GM18498 (cell line): Measurements from ENCODE around the gene SGO2.
"Not testable (repeated sequence)": the region's sequence is repeated elsewhere in the genome, so short reads cannot be mapped to it uniquely, and the experiment has no call there.

Experiments used
- ATAC-seq: cut with Tn5 transposase; IDR thresholded peaks from one replicate; pipeline ENCODE4 v1.9.1; 2021; ENCODE audit warnings: mild to moderate bottlenecking, moderate library complexity; ENCODE audit not compliant: unreplicated experiment

Gene SGO2

DNA sequence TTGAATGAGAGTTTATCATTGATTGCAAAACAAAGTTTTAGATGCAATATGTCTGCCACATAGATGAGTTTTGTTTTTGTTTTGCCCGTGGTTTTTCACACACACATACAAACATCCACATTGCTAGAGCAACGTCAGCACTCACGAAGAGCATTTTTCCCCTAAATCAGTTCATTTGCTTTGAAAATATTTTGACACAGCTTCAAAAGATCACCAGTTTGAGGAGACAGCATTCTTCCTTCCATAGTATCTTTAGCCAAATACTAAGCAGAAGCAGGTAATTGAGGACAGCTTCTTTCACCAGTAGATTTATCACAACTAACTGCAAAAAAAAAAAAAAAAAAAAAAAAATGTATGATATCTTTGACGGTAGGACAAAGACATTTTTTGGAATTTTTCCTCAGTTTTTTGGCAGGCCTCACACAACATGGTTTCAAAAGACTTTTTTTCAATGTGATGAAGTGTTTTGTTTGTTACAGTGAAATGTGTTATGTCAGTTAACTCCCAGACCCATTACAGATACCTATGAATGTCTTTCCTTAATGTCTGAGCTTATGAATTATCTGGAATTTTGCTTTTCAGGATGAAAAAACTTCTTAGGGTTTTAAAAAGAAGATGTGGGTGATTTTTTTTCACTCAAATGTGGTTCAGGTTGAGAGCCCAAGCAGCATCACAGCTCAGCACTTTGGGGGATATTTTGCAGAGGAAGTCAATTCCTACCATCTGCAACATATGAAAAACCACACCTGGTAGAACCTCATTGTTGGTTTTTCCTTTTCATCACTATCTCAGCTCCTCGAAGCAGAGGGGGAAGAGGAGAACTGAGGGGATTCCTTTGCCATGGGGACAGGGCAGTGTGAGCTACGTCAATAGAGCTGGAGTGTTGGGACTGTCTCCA is 91.4 kb downstream of the SGO2 start:
- ATAC-seq, result no peak

DNA sequence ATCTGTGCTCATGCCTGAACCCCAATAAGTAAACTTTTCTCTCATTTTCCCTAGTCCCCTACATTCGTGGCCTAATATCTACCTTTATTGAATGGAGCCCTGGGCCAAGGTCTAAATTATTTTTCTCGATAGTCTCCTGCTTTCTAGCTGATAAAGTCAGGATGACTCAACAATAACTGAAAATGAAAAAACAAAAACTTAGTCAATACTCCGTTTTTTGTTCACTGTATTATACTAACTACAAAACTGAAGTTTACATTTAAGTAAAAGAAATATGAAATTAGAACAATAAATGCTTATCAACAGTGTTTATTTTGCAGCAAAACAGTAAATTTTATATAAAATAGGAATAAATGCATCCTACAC is 92.0 kb downstream of the SGO2 start:
- no peak for ATAC-seq

DNA sequence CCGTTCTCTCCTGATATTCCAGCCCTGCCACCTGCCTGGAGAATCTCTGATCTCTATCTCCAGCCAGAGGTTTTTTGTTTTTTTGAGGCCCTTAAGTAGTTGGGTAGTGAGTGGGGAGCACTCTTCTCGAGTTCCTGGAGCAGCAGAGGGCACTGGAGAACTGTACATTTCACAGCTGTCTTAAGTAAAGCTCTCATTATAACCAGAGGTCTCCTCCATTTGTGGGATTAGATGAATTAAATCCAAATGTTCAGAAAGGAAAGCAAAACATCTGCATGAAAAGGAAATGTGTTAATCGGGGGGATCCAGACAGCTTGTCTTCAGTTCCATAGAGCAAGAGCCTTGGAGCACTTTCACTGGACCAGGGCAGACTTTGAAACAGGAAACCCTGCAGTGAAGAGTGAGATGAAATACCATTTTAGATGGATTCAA is 92.6 kb downstream of the SGO2 start:
- ATAC-seq, result no peak

DNA sequence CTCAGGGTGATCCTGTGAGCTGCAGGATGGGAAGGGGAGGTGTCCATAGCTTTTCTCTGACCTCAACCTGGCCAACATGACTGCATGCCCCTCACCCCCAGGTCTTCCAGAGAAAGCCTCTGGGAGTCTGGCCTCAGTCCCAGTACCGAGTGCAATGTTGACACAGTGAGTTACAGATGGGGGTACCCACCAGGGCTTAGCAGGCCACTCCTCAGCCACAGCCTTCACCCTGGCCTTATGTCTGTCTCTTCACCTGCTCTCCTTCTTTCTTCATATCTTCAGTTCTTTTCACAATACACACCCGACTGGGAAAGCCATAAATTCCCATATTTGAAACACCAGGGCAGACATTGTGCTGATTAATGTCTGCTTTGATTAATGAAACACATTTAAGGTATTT is 93.3 kb downstream of the SGO2 start:
- ATAC-seq, result no peak

DNA sequence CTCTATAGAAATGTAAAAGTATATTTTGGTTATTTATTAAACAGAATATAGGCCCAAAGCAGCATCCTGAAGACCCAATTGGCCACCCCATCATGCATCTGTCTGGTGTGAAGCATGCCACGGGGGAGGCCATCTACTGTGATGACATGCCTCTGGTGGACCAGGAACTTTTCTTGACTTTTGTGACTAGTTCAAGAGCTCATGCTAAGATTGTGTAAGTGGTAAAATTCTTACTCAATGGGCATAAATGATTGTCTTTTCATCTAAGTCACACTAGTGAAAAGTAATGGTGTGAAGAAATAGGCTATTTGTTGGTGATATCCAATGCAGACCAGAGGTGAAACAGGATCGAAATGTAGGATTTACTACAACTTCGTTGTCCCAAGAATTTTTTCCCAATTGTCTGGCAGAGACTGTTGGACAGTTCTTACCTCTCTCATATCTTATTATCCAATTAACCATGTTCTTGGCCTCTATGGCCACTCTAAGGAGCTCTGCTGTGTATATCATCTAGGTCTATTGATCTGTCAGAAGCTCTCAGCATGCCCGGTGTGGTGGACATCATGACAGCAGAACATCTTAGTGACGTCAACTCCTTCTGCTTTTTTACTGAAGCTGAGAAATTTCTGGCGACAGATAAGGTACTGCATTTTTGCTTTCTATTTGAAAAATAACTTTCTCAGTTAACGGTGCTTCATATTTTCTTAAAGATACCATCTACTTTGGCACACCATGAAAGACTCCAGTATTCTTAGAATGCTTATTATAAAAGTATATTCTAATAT is 94.8 kb downstream of the SGO2 start:
- no peak for ATAC-seq

DNA sequence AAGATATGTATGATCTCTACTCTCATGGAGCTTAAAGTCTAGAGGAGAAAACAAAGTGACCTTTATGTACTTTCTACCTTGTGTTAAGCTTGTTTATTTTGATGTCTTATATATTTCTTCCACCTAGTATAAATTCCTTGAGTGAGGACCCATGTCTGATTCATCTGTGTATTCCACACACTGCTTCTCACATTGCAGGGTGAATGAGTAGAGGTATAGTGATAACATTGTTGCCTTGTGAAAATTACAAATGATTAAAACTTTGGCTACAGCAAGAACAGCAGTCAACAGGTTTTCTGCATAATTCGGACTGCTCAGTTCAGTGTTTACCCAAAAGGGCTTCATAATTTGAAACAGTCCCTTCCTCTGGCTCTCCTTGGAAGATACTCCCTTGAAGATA is 96.1 kb downstream of the SGO2 start:
- no peak for ATAC-seq

DNA sequence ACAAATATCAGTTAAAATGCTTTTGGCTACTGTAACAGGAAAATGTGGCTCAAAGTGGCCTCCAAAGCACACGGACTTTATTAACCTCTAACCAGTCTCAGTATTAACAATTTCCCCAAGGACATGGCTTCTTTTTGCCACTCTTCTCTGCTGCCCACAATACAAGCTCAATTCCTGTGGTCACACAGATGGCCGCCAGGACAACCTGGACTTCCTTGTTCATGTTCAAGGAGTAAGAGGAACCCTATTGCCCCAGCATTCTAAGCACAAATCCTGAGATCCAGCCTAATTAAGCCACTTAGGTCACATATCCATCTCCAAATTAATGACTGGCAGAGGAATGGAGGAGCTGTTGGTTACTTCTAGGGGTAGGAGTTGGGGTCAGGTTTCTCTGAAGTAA is 98.0 kb downstream of the SGO2 start:
- ATAC-seq, result no peak

DNA sequence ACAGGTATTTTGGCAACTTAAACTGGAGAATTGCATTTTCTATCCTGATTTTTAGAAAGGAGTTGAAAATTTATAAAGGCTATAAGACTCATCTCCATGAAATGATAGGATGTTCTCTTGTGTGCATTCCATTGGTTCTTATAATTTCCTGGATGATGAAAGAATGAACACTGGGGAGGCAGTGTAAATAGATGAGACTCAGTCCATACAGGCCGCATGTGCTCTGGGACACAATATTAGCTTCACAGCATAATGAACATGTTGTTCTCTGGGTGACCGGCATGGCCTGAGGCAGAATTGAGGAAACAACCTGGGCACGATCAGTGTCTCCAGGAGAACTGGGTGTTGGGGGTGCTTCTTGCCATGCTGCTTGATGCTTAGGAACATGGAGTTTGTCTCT is 98.7 kb downstream of the SGO2 start:
- no peak for ATAC-seq

DNA sequence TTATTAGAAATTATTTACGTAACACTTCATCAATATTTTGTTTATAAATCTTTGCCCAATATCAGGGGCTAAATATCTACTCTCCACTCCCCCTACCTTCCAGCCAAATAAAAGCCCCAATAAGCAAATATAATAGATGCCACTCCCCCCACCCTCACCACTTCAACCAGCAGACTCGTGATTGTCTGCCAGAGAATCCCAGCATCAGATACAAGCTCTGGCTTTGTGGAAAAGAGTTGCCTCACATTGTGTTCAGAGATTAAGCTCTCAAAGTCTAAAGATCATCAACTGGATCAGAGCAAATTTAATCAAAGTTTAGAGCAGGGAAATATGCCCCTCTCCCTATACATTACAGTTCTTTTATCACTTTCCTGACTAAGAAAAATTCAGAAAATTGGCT is 99.3 kb downstream of the SGO2 start:
- ATAC-seq, result no peak

DNA sequence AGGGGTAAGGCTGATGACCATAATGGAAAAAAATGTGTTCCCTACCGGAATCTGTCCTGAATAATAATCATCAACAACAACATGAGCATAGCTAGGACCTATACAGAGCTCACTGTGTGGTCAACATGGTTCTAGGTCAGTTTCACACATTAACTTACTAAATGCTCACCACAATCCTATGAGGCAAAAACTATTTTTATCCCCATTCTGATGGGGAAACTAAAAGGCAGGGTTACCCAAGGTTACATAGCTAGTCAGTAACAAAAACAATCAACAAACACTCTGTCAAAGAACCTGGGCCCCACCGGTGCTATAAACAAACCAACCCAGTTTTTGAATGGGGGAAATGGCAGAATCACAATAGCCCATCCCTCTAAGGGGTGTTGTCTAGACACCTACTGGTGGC is 100.0 kb downstream of the SGO2 start:
- ATAC-seq, result no peak

DNA sequence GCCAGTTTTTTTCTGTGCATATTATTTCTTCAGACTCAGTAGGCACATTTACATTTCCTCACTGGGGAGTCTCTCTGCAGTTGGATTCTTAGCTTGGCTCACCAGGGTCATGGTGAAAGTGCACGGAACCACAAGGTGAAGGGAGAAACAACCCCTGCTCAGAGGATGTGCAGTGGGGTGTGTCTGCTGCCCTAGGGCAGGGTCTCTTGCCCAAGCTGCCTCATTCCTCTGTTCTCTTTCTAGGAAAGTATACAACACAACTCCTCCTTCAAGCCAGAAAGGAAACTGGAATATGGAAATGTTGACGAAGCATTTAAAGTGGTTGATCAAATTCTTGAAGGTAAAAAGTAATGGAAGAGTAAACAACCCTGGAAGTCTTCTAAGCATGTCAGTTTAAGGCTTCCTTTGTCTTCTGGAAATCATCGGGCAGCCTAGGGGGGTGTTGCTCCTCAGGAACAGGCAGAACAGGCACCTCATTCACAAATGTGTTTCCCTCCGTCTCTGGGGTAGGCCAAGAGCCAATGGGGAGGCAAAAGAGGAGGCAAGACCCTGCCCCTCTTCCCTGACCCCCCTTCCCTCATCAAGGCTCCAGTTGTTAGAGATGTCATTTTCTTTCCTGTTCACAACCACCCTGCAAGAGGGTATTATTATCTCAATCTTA is 101.2 kb downstream of the SGO2 start:
- no peak for ATAC-seq

DNA sequence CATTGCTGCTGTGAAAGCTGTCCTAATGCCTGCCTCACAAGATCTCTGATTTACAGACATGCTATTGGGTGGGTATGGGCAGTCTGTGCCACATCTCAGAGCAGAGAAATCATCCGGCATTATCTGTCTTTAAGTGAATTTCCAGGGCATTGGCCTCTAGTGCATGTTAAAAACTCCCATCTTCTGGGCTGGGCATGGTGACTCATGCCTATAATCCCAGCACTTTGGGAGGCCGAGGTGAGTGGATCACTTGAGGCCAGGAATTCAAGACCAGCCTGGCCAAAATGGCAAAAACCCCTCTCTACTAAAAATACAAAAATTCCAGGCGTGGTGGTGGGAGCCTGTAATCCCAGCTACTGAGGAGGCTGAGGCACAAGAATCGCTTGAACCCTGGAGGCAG is 102.5 kb downstream of the SGO2 start:
- not testable (repeated sequence) for ATAC-seq

DNA sequence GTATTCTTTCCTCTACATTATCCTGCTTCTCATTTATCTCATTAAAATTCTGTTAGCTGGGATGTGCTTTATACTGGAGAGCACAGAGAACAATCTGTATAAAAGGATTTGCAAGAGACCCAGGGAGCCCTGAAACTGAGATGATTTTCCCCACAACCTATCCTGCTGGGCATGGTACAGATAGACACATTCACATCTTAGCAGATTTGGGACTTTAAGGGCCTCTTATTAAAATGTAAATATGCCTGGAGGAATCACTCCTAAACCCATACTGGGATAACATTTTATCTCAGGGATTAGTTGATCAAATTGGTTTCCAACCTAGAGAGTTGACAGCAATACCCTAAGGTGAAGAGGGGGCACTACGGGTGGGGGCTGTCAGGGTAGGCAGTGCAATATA is 105.3 kb downstream of the SGO2 start:
- no peak for ATAC-seq
